A549 (cell line): ENCODE measurements around the gene TMEM92. TPM values are rescaled to one million over a fixed set of nuclear protein-coding genes. Genes with fewer than 3 reads are reported as not detected.
"Not testable (repeated sequence)": the region's sequence is repeated elsewhere in the genome, so short reads cannot be mapped to it uniquely, and the experiment has no call there.

Experiments used
- ATAC-seq, 2 experiments: fragments of 200-7000 bp in 1 of 2; fragments of >200 bp in 1 of 2; cut with Nextera tagmentation in 1 of 2; cut with Tn5 transposase in 1 of 2; 3 replicates each; pipeline versions ENCODE4 v1.8.0 to v1.9.1; 2018 to 2020; ENCODE audit warnings: mild to moderate bottlenecking in 1 of 2, moderate library complexity in 1 of 2
- CTCF ChIA-PET: fragments of 300-600 bp; sonication (Branson Sonifier 250); formaldehyde crosslinking; extraction: SDS; loops from one replicate; lab custom pipeline; 2021; ENCODE audit warnings: antibody characterized with exemption, inconsistent platforms; lab: Yijun Ruan, JAX
- POLR2A ChIA-PET: fragments of 350-600 bp; formaldehyde crosslinking; extraction: SDS; loops from one replicate; lab custom pipeline; 2021; ENCODE audit warnings: antibody characterized with exemption, inconsistent platforms; lab: Yijun Ruan, JAX
- DNase-seq, 2 experiments: peaks; one replicate each; pipeline versions ENCODE4 v3.0.0 to v3.0.0-alpha.2; 2011 to 2016; ENCODE audit warnings: low read depth in 1 of 2, low spot score in 1 of 2
- FAIRE-seq: peaks from 2 replicates; lab custom pipeline; 2011; peaks lifted over from hg19 to GRCh38; lab: Jason Lieb, UNC
- H3K27ac ChIP-seq, 2 experiments: fragments of >200 bp; sonication (Bioruptor Twin); formaldehyde crosslinking; 3 replicates each; pipeline ENCODE4 v1.5.1; 2016 to 2017
- H3K4me1 ChIP-seq: fragments of >200 bp; sonication (Bioruptor Twin); formaldehyde crosslinking; 3 replicates; pipeline ENCODE4 v1.6.1; 2016
- H3K4me2 ChIP-seq: fragments of >200 bp; sonication (Bioruptor Twin); formaldehyde crosslinking; 3 replicates; pipeline ENCODE4 v1.6.1; 2016
- H3K4me3 ChIP-seq: fragments of >200 bp; sonication (Bioruptor Twin); formaldehyde crosslinking; 3 replicates; pipeline ENCODE4 v1.5.1; 2016
- H3K9me3 ChIP-seq: fragments of >200 bp; sonication (Bioruptor Twin); formaldehyde crosslinking; 3 replicates; pipeline ENCODE4 v1.6.1; 2016
- ATOH8 ChIP-seq: fragments of 250-450 bp; sonication (Bioruptor Pico); IDR thresholded peaks from 2 replicates; pipeline ENCODE4 v1.5.0; 2020; ENCODE audit warnings: low read depth, mild to moderate bottlenecking, moderate library complexity
- CBX2 ChIP-seq: fragments of 200-600 bp; sonication (generic); IDR thresholded peaks from 2 replicates; pipeline ENCODE4 v1.6.1; 2016; ENCODE audit warnings: low read depth, mild to moderate bottlenecking, borderline replicate concordance
- CHD2 ChIP-seq: fragments of 150-350 bp; IDR thresholded peaks from 2 replicates; pipeline ENCODE4 v1.6.1; 2014; ENCODE audit warnings: low read length; ENCODE audit not compliant: partially characterized antibody
- EHF ChIP-seq: fragments of 250-450 bp; sonication (Bioruptor Pico); IDR thresholded peaks from 2 replicates; pipeline ENCODE4 v1.5.0; 2020; ENCODE audit warnings: mild to moderate bottlenecking
- EHMT2 ChIP-seq: fragments of 200-600 bp; sonication (generic); IDR thresholded peaks from 2 replicates; pipeline ENCODE4 v1.6.1; 2016; ENCODE audit warnings: antibody characterized with exemption, low read depth, mild to moderate bottlenecking, moderate library complexity
- FOSL2 ChIP-seq, 2 experiments: fragments of 450-650 bp in 1 of 2; fragments of >200 bp in 1 of 2; sonication (Bioruptor Twin) in 1 of 2; formaldehyde crosslinking; IDR thresholded peaks; 2 replicates each; pipeline versions ENCODE4 v1.5.0 to v1.6.1; 2016 to 2020; ENCODE audit warnings: mild to moderate bottlenecking in 1 of 2, moderate library complexity in 1 of 2
- FOXS1 ChIP-seq: fragments of 250-450 bp; sonication (Bioruptor Pico); IDR thresholded peaks from 2 replicates; pipeline ENCODE4 v1.5.0; 2020; ENCODE audit warnings: mild to moderate bottlenecking, moderate library complexity
- HEYL ChIP-seq: fragments of 250-450 bp; sonication (Bioruptor Pico); IDR thresholded peaks from 2 replicates; pipeline ENCODE4 v1.8.0; 2021; ENCODE audit warnings: mild to moderate bottlenecking, moderate library complexity
- JUN ChIP-seq, 2 experiments: fragments of >200 bp; sonication (Bioruptor Twin); formaldehyde crosslinking; IDR thresholded peaks; 2 replicates in 1 of 2; 3 replicates in 1 of 2; pipeline ENCODE4 v1.6.1; 2016 to 2017
- MAFK ChIP-seq: fragments of 450-650 bp; IDR thresholded peaks from 2 replicates; pipeline ENCODE4 v1.6.1; 2014; ENCODE audit not compliant: partially characterized antibody
- MAZ ChIP-seq: fragments of 150-350 bp; IDR thresholded peaks from 2 replicates; pipeline ENCODE4 v1.6.1; 2014; ENCODE audit warnings: antibody characterized with exemption, low read depth, low read length, borderline replicate concordance
- NFE2L2 ChIP-seq: fragments of 150-350 bp; conservative IDR thresholded peaks from 2 replicates; pipeline ENCODE4 v1.6.1; 2014; ENCODE audit warnings: low read length
- NR3C1 ChIP-seq: fragments of >200 bp; sonication (Bioruptor Twin); formaldehyde crosslinking; IDR thresholded peaks from 3 replicates; pipeline ENCODE4 v1.6.1; 2017
- RCOR1 ChIP-seq: fragments of 150-350 bp; IDR thresholded peaks from 2 replicates; pipeline ENCODE4 v1.6.1; 2014; ENCODE audit warnings: antibody characterized with exemption, low read length, low read depth
- SMC3 ChIP-seq: fragments of >200 bp; sonication (Bioruptor Twin); formaldehyde crosslinking; IDR thresholded peaks from 3 replicates; pipeline ENCODE4 v1.6.1; 2018; ENCODE audit warnings: inconsistent platforms
- TP53 ChIP-seq: fragments of 250-450 bp; sonication (Bioruptor Pico); IDR thresholded peaks from 2 replicates; pipeline ENCODE4 v1.5.0; 2021; ENCODE audit warnings: mild to moderate bottlenecking, moderate library complexity
- ZSCAN20 ChIP-seq: fragments of 250-450 bp; sonication (Bioruptor Pico); IDR thresholded peaks from 2 replicates; pipeline ENCODE4 v1.8.0; 2022; ENCODE audit warnings: mild to moderate bottlenecking, moderate library complexity
- WGBS: methylation state at CpG from one replicate; pipeline ENCODE4 v1.1.6; 2017; ENCODE audit errors: missing lambda C conversion rate; 5-methylcytosine and 5-hydroxymethylcytosine counted together
- polyA plus RNA-seq, 4 experiments: library from polyadenylated mRNA; depleted of rRNA in 3 of 4; stranded (reverse); fragments of >200 nt; fragmentation: RNase III in 1 of 4; extraction: RNeasy Plus Mini Kit Qiagen cat#74134 plus additional on column Dnase treatment in 1 of 4; gene quantifications; 2 replicates in 3 of 4; 3 replicates in 1 of 4; pipeline ENCODE4 v1.2.3, GENCODE V29; 2011 to 2017
- TF ChIP-seq, protein P1 (sequence below): fragments of >200 bp; sonication (Bioruptor Twin); formaldehyde crosslinking; IDR thresholded peaks from 3 replicates; pipeline ENCODE4 v1.6.1; 2016
- TF ChIP-seq, protein P2 (sequence below): IDR thresholded peaks from 2 replicates; pipeline ENCODE4 v1.6.1; 2012
- TF ChIP-seq, protein P3 (sequence below): fragments of 150-350 bp; IDR thresholded peaks from 2 replicates; pipeline ENCODE4 v1.6.1; 2014; ENCODE audit warnings: low read depth, mild to moderate bottlenecking, low read length

The TMEM92 gene
- polyA plus RNA-seq, 2 of the 4 experiments (the other 2 are of a cell fraction): 10.3 to 27.5 TPM

- Histone ChIP-seq H3K4me3 (no peak overlapping the region), H3K4me2 (no peak overlapping the region), H3K27ac (no peak overlapping the region), H3K9me3 (no peaks in the 10 kb centered on the region), H3K4me1 (no peaks in the 10 kb centered on the region)
- no peak for FAIRE-seq
- 35% methylated on average over 6 of the region's 6 CpGs for WGBS
- POLR2A ChIA-PET: no interaction called here
- no peak for DNase-seq
- TF ChIP-seq HEYL (CRISPR knock-in tag) (no peak), MAZ (no peak), NFE2L2 (no peak), SMC3 (no peak), ZSCAN20 (CRISPR knock-in tag) (no peak), NR3C1 (no peak), JUN (IDR thresholded peaks at IDR 0.05) (no peak), EHMT2 (no peak)
- TF ChIP-seq, protein P1, sequence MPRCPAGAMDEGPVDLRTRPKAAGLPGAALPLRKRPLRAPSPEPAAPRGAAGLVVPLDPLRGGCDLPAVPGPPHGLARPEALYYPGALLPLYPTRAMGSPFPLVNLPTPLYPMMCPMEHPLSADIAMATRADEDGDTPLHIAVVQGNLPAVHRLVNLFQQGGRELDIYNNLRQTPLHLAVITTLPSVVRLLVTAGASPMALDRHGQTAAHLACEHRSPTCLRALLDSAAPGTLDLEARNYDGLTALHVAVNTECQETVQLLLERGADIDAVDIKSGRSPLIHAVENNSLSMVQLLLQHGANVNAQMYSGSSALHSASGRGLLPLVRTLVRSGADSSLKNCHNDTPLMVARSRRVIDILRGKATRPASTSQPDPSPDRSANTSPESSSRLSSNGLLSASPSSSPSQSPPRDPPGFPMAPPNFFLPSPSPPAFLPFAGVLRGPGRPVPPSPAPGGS: no peak
- no peak for ATAC-seq
- CTCF ChIA-PET: interaction anchor here (3.8 to 46.2 kb wide), 3 partner anchors 16 to 114 kb away, joined by 15 to 1256 read pairs (median 37); partner anchors contain the start of genes COL1A1 and TMEM92
Observed at GRCh38 chr17:50314456-50315011, 40.3 kb downstream of the TMEM92 start.

DNA sequence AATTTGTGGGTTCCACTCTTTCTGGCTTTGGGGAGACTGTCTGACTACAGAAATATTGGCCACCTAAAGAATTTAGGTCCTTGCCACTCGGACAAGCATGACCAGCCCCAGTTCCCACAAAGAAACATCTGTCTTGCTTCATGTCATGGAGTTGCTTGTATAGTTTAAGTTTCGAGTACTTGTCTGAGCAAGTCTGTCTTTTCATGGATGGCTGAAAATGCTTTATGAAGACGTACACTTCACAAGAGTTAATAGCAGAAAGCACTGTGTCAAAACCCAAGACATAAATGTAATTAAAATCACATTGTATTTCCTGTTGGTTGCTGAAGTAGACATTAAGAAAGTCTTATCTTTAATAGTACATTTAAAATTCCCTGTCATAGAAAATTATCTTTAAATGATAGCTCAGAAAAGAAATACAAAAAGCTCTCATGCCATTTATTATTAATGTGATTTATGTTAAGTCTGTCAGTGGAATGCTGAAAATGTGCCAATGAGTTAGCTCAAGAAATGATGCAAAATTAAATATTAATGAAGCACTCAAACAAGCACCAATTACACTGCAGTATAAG, 41.8 kb downstream of the TMEM92 start:
- WGBS: 45% methylated on average over 3 of the region's 3 CpGs
- no peak overlapping the region for H3K4me2 ChIP-seq

DNA sequence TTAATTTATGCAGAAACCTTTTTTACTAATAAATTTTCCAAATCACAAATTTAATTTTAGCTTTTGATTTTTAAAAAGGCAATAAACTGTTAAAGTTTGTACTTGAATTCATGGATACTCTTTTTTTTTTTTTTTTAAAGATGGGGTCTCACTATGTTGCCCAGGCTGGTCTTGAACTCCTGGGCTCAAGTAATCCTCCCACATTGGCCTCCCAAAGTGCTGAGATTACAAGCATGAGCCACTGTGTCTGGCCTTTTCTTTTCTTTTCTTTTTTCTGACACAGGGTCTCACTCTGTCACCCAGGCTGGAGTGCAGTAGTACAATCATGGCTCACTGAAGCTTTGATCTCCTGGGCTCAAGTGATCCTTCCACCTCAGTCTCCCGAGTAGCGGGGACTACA, 42.4 kb downstream of the TMEM92 start:
- not testable (repeated sequence) for H3K27ac ChIP-seq, ATAC-seq, H3K4me3 ChIP-seq, H3K4me1 ChIP-seq, H3K9me3 ChIP-seq, DNase-seq, H3K4me2 ChIP-seq, FAIRE-seq
- CTCF ChIA-PET: interaction anchor here (0.6 to 46.2 kb wide), 9 partner anchors 10 to 229 kb away, joined by 3 to 1256 read pairs (median 4); partner anchors contain the start of genes COL1A1 and TMEM92
- POLR2A ChIA-PET: interaction anchor here (0.7 kb wide), 1 partner anchor 27 kb away, joined by 3 read pairs; no protein-coding TSS in a partner anchor
- WGBS: 64% methylated on average over 2 of the region's 2 CpGs

More for the DNA sequence above, 41.8 kb downstream of the TMEM92 start:
- ChIA-PET POLR2A (interaction anchor here (0.7 kb wide), 1 partner anchor 26 kb away, joined by 3 read pairs; no protein-coding TSS in a partner anchor), CTCF (interaction anchor here (0.6 to 46.2 kb wide), 9 partner anchors 10 to 228 kb away, joined by 3 to 1256 read pairs (median 4); partner anchors contain the start of genes COL1A1 and TMEM92)
- Histone ChIP-seq H3K9me3 (no peaks in the 10 kb centered on the region), H3K27ac (no peak overlapping the region), H3K4me3 (no peak overlapping the region), H3K4me1 (no peaks in the 10 kb centered on the region)
- TF ChIP-seq, protein P2, sequence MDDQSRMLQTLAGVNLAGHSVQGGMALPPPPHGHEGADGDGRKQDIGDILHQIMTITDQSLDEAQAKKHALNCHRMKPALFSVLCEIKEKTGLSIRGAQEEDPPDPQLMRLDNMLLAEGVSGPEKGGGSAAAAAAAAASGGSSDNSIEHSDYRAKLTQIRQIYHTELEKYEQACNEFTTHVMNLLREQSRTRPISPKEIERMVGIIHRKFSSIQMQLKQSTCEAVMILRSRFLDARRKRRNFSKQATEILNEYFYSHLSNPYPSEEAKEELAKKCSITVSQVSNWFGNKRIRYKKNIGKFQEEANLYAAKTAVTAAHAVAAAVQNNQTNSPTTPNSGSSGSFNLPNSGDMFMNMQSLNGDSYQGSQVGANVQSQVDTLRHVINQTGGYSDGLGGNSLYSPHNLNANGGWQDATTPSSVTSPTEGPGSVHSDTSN: no peak
- no peak for TF ChIP-seq EHF (CRISPR knock-in tag)
- TF ChIP-seq FOXS1: no peak
- TF ChIP-seq MAFK: no peak
- no peak for TF ChIP-seq ATOH8 (CRISPR knock-in tag)
- TF ChIP-seq CBX2: no peak
- no peak for TF ChIP-seq TP53 (CRISPR knock-in tag)
- TF ChIP-seq, protein P3, sequence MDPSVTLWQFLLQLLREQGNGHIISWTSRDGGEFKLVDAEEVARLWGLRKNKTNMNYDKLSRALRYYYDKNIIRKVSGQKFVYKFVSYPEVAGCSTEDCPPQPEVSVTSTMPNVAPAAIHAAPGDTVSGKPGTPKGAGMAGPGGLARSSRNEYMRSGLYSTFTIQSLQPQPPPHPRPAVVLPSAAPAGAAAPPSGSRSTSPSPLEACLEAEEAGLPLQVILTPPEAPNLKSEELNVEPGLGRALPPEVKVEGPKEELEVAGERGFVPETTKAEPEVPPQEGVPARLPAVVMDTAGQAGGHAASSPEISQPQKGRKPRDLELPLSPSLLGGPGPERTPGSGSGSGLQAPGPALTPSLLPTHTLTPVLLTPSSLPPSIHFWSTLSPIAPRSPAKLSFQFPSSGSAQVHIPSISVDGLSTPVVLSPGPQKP: no peak
- TF ChIP-seq RCOR1: no peak
- TF ChIP-seq FOSL2 (IDR thresholded peaks at IDR 0.05): no peak
- no peak for TF ChIP-seq FOSL2 (CRISPR knock-in tag; IDR thresholded peaks at IDR 0.05)
- TF ChIP-seq CHD2: no peak
- no peak for FAIRE-seq
- no peak for ATAC-seq
- no peak for DNase-seq
